Measurements from ENCODE around the gene PPWD1. TPM values are rescaled to one million over a fixed set of nuclear protein-coding genes. Genes with fewer than 3 reads are reported as not detected.
"Not testable (repeated sequence)": the region's sequence is repeated elsewhere in the genome, so short reads cannot be mapped to it uniquely, and the experiment has no call there.

PPWD1 gene
- total and polyA plus RNA-seq, 8 donors = 29.4 to 127 (median 113) TPM

DNA sequence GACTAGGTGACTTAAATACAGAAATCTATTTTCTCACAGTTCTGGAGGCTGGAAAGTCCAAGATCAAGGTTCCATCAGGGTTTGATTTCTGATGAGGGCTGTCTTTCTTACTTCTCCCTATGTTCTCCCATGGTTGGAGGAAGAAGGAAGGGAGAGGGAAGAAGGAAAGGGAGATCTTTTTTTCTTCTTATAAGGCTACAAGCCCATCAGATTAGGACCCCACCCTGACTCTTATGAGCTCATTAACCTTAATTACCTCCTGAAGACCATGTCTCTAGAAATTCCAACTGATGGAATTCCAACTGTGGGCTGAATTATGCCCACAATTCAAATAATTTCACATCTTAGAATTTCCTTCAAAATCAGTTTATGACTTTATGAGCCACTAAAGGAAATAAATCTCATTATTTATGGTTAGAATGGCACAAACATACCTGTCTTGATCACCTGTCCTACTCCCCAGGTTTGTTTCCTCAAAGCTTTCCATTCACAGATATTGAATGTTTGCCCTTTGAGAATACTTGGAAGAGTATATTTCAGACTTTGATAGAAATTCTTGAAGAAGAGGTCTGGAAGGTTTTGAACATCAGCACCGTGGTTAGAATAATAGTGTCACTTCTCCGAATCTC, 7.6 kb downstream of the PPWD1 start:
- intact Hi-C loops (cut with DNase I) = no loop called here
- Histone ChIP-seq H3K4me3 (no peak overlapping the region), H3K4me1 (peaks cover 0 to 13% of the 10 kb centered on the region in 2 donors), H3K9me3 (no peaks in the 10 kb centered on the region), H3K36me3 (peaks cover 0 to 53% of the 10 kb centered on the region in 2 donors), H3K27me3 (no peaks in the 10 kb centered on the region), H3K27ac (no peak overlapping the region)
- DNase-seq = no peak
- TF ChIP-seq, protein P1, sequence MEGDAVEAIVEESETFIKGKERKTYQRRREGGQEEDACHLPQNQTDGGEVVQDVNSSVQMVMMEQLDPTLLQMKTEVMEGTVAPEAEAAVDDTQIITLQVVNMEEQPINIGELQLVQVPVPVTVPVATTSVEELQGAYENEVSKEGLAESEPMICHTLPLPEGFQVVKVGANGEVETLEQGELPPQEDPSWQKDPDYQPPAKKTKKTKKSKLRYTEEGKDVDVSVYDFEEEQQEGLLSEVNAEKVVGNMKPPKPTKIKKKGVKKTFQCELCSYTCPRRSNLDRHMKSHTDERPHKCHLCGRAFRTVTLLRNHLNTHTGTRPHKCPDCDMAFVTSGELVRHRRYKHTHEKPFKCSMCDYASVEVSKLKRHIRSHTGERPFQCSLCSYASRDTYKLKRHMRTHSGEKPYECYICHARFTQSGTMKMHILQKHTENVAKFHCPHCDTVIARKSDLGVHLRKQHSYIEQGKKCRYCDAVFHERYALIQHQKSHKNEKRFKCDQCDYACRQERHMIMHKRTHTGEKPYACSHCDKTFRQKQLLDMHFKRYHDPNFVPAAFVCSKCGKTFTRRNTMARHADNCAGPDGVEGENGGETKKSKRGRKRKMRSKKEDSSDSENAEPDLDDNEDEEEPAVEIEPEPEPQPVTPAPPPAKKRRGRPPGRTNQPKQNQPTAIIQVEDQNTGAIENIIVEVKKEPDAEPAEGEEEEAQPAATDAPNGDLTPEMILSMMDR (IDR thresholded peaks at IDR 0.05) = no peak
- ATAC-seq = no peak

DNA sequence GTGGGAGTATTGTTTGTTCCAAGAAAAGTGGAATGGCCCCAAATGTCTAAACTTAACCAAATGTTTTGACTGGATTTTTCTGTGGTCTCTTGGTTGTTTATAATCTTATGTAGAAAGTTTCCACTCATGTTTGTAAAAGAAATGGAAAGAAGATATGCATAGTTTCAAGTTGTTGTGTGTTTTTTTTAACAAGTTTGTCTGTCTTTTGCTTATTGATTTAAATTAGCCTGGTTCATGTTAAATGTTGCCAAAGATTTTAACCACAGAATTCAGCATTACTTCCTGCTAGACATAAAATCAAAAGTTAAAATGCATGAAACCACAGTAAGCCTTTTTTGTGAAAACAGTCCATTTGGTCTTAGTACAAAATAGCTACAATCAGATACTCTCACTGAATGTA, 14.0 kb downstream of the PPWD1 start:
- intact Hi-C loops (cut with DNase I) = no loop called here

DNA sequence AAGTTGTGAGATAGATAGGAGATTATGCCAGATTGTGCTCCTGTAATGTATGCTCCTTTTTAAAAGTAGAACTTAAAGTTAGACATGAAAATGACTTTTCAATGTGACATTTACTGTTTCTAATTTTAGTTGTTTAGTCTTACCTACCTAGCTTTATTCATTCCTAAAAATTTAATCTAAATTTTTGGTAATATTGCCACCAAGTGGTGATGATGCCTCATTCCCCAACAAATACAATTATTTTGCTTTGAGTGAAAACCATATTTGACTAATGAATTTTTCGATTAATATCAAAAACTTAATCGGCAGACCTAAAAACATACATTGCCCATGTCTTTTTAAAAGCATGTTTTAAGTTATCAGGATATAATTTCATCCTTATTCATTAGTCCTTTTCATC, 25.6 kb downstream of the PPWD1 start:
- ATAC-seq = no peak
- Histone ChIP-seq H3K36me3 (peaks cover 0 to 95% of the 10 kb centered on the region in 2 donors), H3K27me3 (no peaks in the 10 kb centered on the region), H3K4me1 (no peaks in the 10 kb centered on the region), H3K4me3 (no peak overlapping the region), H3K27ac (no peak overlapping the region), H3K9me3 (no peaks in the 10 kb centered on the region)
- TF ChIP-seq, protein P1 (IDR thresholded peaks at IDR 0.05) = no peak
- intact Hi-C loops (cut with DNase I) = no loop called here
- DNase-seq = no peak

More for the DNA sequence above, 14.0 kb downstream of the PPWD1 start:
- H3K36me3 ChIP-seq = peaks cover 0 to 73% of the 10 kb centered on the region in 2 donors
- H3K9me3 ChIP-seq = no peaks in the 10 kb centered on the region
- DNase-seq (no peak), ATAC-seq (no peak)
- H3K4me3 ChIP-seq = no peak overlapping the region
- no peak overlapping the region for H3K27ac ChIP-seq
- no peaks in the 10 kb centered on the region for H3K27me3 ChIP-seq
- no peaks in the 10 kb centered on the region for H3K4me1 ChIP-seq
- TF ChIP-seq, protein P1 (IDR thresholded peaks at IDR 0.05) = no peak

DNA sequence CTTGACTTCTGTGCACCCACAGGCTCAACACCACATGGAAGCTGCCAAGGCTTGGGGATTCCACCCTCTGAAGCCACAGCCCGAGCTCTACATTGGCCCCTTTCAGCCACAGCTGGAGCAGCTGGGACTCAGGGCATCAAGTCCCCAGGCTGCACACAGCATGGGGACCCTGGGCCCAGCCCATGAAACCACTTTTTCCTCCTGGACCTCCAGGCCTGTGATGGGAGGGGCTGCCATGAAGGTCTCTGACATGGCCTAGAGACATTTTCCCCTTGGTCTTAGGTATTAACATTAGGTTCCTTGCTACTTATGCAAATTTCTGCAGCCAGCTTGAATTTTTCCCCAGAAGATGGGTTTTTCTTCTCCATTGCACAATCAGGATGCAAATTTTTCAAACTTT, 38.7 kb downstream of the PPWD1 start:
- H3K27ac ChIP-seq; ATAC-seq; intact Hi-C loops (cut with DNase I); DNase-seq; H3K27me3 ChIP-seq; H3K4me1 ChIP-seq; H3K4me3 ChIP-seq; H3K9me3 ChIP-seq: not testable (repeated sequence)
- H3K36me3 ChIP-seq = peaks cover 0 to 78% of the 10 kb centered on the region in 2 donors

DNA sequence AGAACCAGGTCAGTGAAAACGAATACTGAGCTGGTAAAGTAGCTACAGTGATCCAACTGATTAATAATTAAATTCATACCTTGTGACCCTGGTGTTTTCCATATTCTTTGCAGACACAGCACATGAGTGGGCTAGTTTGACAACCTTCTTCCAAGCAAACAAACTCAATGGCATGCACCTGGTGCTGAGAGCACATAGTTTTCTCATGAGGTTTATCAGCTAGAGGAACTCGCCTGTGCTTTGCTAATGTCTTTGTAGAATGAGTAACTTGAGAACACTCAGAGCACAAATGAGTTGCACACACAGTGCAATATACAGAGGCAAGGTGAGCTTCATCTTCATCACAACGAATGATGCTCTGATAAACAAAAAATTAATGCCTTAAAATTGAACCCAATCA, 48.4 kb downstream of the PPWD1 start:
- H3K36me3 ChIP-seq = peaks cover 0 to 85% of the 10 kb centered on the region in 2 donors
- H3K27ac ChIP-seq = peak overlapping the region in 1 of 2 donors; percentile 29
- no peaks in the 10 kb centered on the region for H3K9me3 ChIP-seq
- no peaks in the 10 kb centered on the region for H3K27me3 ChIP-seq
- DNase-seq = peak in 3 of 4 donors; percentile 13 to 73 (median 34)
- H3K4me1 ChIP-seq = no peaks in the 10 kb centered on the region
- no peak overlapping the region for H3K4me3 ChIP-seq
- peak; percentile 97 for ATAC-seq
- TF ChIP-seq, protein P1 (IDR thresholded peaks at IDR 0.05) = no peak
- intact Hi-C loops (cut with DNase I) = no loop called here

Measured in left lung (tissue), 10 donors.